ENCODE measurements around the gene SLC35F6.

GRCh38 chr2:26765475-26766200, 1.6 kb downstream of the SLC35F6 start:
- TF ChIP-seq, protein P1, sequence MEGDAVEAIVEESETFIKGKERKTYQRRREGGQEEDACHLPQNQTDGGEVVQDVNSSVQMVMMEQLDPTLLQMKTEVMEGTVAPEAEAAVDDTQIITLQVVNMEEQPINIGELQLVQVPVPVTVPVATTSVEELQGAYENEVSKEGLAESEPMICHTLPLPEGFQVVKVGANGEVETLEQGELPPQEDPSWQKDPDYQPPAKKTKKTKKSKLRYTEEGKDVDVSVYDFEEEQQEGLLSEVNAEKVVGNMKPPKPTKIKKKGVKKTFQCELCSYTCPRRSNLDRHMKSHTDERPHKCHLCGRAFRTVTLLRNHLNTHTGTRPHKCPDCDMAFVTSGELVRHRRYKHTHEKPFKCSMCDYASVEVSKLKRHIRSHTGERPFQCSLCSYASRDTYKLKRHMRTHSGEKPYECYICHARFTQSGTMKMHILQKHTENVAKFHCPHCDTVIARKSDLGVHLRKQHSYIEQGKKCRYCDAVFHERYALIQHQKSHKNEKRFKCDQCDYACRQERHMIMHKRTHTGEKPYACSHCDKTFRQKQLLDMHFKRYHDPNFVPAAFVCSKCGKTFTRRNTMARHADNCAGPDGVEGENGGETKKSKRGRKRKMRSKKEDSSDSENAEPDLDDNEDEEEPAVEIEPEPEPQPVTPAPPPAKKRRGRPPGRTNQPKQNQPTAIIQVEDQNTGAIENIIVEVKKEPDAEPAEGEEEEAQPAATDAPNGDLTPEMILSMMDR (IDR thresholded peaks at IDR 0.05) = no peak
- TF ChIP-seq POLR2A (IDR thresholded peaks at IDR 0.05) (no peak), EP300 (IDR thresholded peaks at IDR 0.05) (no peak), POLR2AphosphoS5 (IDR thresholded peaks at IDR 0.05) (no peak)
